NCI-H146 (cell line): Measurements from ENCODE around the gene COL1A1.

Experiments
- DNase-seq: peaks from one replicate; lab custom pipeline; 2025; lab: John Stamatoyannopoulos, UW

Gene COL1A1

GRCh38 chr17:50199803-50200456 lies 1.5 kb downstream of the COL1A1 start:
- peak; percentile 69 for DNase-seq

GRCh38 chr17:50199211-50199802 lies 2.1 kb downstream of the COL1A1 start:
- DNase-seq: no peak

GRCh38 chr17:50198026-50198669 lies 3.3 kb downstream of the COL1A1 start:
- DNase-seq: peak; percentile 21

GRCh38 chr17:50196826-50197225 lies 4.6 kb downstream of the COL1A1 start:
- DNase-seq: no peak

- no peak for DNase-seq
Measured at GRCh38 chr17:50196036-50196435, 5.4 kb downstream of the COL1A1 start.

- no peak for DNase-seq
Measured at GRCh38 chr17:50194934-50195865, 6.2 kb downstream of the COL1A1 start.

GRCh38 chr17:50194140-50194933 lies 7.1 kb downstream of the COL1A1 start:
- DNase-seq: no peak

GRCh38 chr17:50192618-50193291 lies 8.7 kb downstream of the COL1A1 start:
- no peak for DNase-seq

- no peak for DNase-seq
Measured at GRCh38 chr17:50192144-50192617, 9.2 kb downstream of the COL1A1 start.

- DNase-seq: no peak
Measured at GRCh38 chr17:50191359-50192143, 9.9 kb downstream of the COL1A1 start.

GRCh38 chr17:50190603-50191358 lies 10.7 kb downstream of the COL1A1 start:
- DNase-seq: no peak

GRCh38 chr17:50190293-50190602 lies 11.2 kb downstream of the COL1A1 start:
- DNase-seq: no peak

- DNase-seq: no peak
Measured at GRCh38 chr17:50189550-50190292, 11.7 kb downstream of the COL1A1 start.

GRCh38 chr17:50188921-50189549 lies 12.4 kb downstream of the COL1A1 start:
- DNase-seq: no peak

- DNase-seq: no peak
Measured at GRCh38 chr17:50188531-50188920, 12.9 kb downstream of the COL1A1 start.

- no peak for DNase-seq
Measured at GRCh38 chr17:50187751-50188530, 13.5 kb downstream of the COL1A1 start.

- no peak for DNase-seq
Measured at GRCh38 chr17:50187394-50187725, 14.1 kb downstream of the COL1A1 start.
